GM12874 (cell line): ENCODE data around the gene GAB2.

Experiments used
- CTCF ChIP-seq: IDR thresholded peaks from 2 replicates; pipeline ENCODE4 v1.5.1; 2011; ENCODE audit warnings: low read depth, mild to moderate bottlenecking, control low read depth, low read length, moderate library complexity; ENCODE audit not compliant: insufficient read depth

The GAB2 gene

GRCh38 chr11:78323363-78323762, 94.3 kb downstream of the GAB2 start:
- no peak for TF ChIP-seq CTCF

GRCh38 chr11:78319453-78319955, 98.1 kb downstream of the GAB2 start:
- no peak for TF ChIP-seq CTCF

GRCh38 chr11:78318321-78319114, 99.1 kb downstream of the GAB2 start:
- TF ChIP-seq CTCF: no peak

GRCh38 chr11:78315724-78316123, 101.9 kb downstream of the GAB2 start:
- TF ChIP-seq CTCF: no peak

- no peak for TF ChIP-seq CTCF
Measured at GRCh38 chr11:78314762-78315161, 102.9 kb downstream of the GAB2 start.

GRCh38 chr11:78313898-78314297, 103.7 kb downstream of the GAB2 start:
- no peak for TF ChIP-seq CTCF

GRCh38 chr11:78313181-78313795, 104.3 kb downstream of the GAB2 start:
- TF ChIP-seq CTCF: no peak
